GM12873 (cell line): ENCODE results near the gene PARD3B.

Experiments used
- TF ChIP-seq, protein P1 (sequence below): IDR thresholded peaks from 2 replicates; pipeline ENCODE4 v1.5.1; 2012; ENCODE audit warnings: low read depth, mild to moderate bottlenecking, moderate library complexity, low read length, control low read depth; ENCODE audit not compliant: insufficient read depth; ENCODE audit errors: missing control alignments

Gene PARD3B

DNA sequence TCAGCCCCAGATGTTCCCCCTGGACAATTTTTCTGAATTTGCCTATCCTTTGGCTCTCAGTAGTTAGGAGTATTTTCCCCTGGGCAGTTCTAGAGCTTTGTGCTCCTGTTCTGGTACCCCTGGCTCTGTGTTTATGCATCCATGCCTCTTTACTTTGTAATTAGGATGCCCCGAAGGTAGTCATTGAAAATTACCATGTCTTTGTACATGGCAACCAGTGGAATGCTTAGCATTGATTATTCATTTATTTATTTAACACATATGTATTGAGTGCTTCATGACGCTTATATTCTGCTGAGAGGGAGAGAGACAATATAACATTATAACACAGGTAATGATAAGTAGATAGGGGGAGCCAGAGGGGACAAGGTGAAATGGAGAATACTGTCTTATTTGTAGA, 346.5 kb downstream of the PARD3B start:
- TF ChIP-seq, protein P1, sequence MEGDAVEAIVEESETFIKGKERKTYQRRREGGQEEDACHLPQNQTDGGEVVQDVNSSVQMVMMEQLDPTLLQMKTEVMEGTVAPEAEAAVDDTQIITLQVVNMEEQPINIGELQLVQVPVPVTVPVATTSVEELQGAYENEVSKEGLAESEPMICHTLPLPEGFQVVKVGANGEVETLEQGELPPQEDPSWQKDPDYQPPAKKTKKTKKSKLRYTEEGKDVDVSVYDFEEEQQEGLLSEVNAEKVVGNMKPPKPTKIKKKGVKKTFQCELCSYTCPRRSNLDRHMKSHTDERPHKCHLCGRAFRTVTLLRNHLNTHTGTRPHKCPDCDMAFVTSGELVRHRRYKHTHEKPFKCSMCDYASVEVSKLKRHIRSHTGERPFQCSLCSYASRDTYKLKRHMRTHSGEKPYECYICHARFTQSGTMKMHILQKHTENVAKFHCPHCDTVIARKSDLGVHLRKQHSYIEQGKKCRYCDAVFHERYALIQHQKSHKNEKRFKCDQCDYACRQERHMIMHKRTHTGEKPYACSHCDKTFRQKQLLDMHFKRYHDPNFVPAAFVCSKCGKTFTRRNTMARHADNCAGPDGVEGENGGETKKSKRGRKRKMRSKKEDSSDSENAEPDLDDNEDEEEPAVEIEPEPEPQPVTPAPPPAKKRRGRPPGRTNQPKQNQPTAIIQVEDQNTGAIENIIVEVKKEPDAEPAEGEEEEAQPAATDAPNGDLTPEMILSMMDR = no peak

DNA sequence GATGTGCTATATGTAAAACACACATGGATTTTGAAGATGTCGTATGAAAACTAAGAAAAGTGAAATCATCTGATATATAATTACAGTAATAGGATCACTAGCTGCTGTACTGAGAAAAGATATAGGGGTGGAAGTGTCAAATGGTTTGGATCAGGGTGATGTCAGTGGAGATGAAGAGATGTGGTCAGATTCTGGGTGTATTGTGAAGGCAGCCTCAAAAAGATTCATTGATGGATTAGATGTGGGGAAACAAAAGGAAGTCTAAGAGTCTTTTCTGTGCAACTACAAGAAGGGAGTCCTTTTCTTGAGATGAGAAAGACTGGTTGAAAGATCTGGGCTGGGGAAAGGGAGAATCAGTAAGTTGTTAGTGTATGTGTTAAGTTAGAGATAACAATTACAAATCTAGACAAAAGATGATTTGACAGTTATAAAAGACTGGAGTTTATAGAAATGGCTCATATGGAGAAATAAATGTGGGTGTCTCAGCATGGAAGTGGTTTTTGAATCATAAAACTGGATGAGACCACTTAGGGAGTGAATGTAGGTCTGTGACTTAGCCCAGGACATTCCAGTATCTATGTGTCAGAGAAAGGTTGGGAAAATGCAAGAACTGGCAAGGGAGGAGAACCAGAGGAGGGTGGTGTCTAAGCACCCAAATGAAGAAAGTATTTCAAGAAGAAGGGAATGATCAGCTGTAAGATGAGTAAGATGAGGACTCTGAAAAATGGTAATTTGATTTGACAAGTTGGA, 347.4 kb downstream of the PARD3B start:
- TF ChIP-seq, protein P1 = no peak

DNA sequence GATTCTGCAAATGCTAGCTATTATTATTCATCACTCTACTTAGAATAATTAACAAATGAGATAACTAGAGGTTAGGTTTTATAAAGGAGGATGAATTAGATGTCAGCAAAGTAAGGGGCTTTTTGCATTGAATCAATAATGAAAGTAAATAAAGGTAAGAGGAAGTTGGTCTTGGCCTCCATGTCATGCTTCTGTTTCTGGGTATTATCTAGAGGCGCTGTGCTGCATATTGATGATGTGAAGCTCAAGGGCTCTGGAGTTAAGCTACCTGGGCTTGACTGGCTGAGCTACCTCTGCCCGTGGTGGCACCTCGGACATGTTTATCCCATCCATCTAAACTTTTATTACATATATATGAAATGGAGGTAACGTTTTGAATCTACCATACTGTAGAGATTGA, 350.9 kb downstream of the PARD3B start:
- TF ChIP-seq, protein P1 = no peak

DNA sequence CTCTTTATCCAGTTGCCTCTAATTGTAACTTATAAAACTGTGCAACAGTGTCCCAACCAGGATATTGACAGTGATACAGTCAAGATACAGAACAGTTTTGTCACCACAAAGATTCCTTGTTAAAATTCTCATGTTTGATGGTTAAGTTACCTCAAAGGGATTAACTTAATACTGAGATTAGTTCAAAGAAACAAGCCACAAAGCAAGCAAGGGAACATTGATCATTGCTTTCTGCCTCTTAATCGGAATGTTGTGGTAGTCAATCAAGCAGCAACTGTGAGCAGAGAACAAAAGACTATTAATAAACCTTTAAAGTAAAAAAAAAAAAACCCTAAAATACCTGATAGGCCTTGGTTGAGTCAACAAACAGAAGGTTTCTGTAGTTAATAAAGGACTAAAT, 352.3 kb downstream of the PARD3B start:
- TF ChIP-seq, protein P1 = no peak

DNA sequence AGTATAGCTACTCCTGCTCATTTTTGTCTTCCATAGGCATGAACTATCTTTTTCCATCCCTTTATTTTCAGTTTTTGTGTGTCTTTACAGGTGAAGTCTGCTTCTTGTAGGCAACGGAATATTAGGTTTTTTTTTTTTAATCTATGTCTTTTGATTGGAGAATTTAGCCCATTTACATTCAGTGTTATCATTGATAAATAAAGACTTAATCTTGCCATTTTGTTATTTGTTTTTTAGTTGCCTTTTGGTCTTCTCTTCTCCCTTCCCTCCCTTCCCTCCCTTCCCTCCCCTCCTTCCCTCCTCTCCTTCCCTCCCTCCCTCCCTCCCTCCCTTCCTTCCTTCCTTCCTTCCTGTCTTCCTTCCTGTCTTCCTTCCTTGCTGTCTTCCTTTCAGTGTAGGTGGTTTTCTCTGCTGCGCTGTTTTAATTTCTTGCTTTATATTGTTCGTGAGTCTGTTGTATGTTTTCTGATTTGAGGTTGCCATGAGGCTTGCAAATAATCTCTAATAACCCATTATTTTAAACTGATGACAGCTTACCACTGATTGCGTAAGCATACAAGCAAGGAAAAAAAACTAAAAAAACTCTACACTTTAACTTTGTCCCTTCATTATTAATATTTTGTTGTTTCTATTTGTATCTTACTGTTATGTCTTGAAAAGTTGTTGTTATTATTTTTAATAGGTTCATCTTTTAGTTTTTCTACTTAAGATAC, 353.8 kb downstream of the PARD3B start:
- TF ChIP-seq, protein P1 = no peak

DNA sequence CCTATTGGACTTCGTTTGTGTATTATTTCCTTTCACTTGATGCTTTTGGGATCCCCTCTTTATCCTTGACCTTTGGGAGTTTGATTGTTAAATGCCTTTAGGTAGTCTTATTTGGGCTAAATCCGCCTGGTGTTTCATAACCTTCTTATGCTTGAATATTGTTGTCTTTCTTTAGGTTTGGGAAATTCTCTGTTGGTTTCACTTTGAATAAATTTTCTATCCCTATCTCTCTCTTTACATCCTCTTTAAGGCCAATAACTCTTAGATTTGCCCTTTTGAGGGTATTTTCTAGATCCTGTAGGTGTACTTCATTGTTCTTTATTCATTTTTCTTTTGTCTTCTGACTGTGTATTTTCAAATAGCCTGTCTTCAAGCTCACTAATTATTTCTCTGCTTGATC, 354.7 kb downstream of the PARD3B start:
- TF ChIP-seq, protein P1 = no peak

DNA sequence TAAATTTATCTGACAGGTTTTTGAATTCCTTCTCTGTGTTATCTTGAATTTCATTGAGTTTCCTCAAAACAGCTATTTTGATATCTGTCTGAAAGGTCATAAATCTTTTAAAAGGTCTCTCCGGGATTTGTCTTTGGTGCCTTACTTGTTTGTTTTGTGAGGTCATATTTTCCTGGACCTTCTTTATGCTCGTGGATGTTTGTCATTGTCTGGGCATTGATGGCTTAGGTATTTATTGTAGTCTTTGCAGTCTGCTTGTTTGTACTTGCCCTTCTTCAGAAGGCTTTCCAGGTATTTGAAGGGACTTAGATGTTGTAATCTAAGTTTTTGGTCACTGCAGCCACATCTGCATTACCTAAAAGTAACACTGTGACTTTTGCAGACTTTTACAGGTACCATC, 355.2 kb downstream of the PARD3B start:
- TF ChIP-seq, protein P1 = no peak
